ENCODE measurements around the gene SMR3A.

The SMR3A gene

GRCh38 chr4:70360460-70360859 is at the start of gene SMR3A:
Gene SMR3A, plus strand, starts transcription at chr4:70360760. Its CDS starts 1,356 bp downstream, at chr4:70362116.
- no peak for DNase-seq

GRCh38 chr4:70313736-70314135 is 46.8 kb upstream of the SMR3A start:
- DNase-seq = no peak

- no peak for DNase-seq
Observed at GRCh38 chr4:70315928-70316327, 44.6 kb upstream of the SMR3A start.

GRCh38 chr4:70326052-70326451 is 34.5 kb upstream of the SMR3A start:
- DNase-seq = no peak

GRCh38 chr4:70334681-70335080 is 25.9 kb upstream of the SMR3A start, which contains the start of gene CABS1:
Gene CABS1, plus strand, starts transcription at chr4:70334981. Its CDS starts 59 bp downstream, at chr4:70335040.
- DNase-seq = no peak

- DNase-seq = no peak
Observed at GRCh38 chr4:70336043-70336442, 24.5 kb upstream of the SMR3A start.

GRCh38 chr4:70337886-70338420 is 22.6 kb upstream of the SMR3A start:
- no peak for DNase-seq

- no peak for DNase-seq
Observed at GRCh38 chr4:70356185-70356584, 4.4 kb upstream of the SMR3A start.

- DNase-seq = no peak
Observed at GRCh38 chr4:70359115-70359661, 1.4 kb upstream of the SMR3A start.

- DNase-seq = no peak
Observed at GRCh38 chr4:70364002-70364401, 3.4 kb downstream of the SMR3A start.

- DNase-seq = no peak
Observed at GRCh38 chr4:70365479-70365878, 4.9 kb downstream of the SMR3A start.

- DNase-seq = no peak
Observed at GRCh38 chr4:70367813-70368212, 7.3 kb downstream of the SMR3A start.

GRCh38 chr4:70371987-70372386 is 11.4 kb downstream of the SMR3A start:
- DNase-seq = no peak

- no peak for DNase-seq
Observed at GRCh38 chr4:70372760-70373159, 12.2 kb downstream of the SMR3A start.

- no peak for DNase-seq
Observed at GRCh38 chr4:70380578-70380977, 20.0 kb downstream of the SMR3A start.

GRCh38 chr4:70382691-70383181 is 22.2 kb downstream of the SMR3A start, which contains the start of gene SMR3B:
Gene SMR3B, plus strand, starts transcription at chr4:70383131. Its CDS starts 1,380 bp downstream, at chr4:70384511.
- DNase-seq = no peak

GRCh38 chr4:70392057-70392776 is 31.7 kb downstream of the SMR3A start:
- no peak for DNase-seq

- DNase-seq = no peak
Observed at GRCh38 chr4:70397580-70397979, 37.0 kb downstream of the SMR3A start, which contains the start of gene OPRPN. Gene OPRPN, plus strand, starts transcription at chr4:70397940. Its CDS starts 1,346 bp downstream, at chr4:70399286.

- DNase-seq = no peak
Observed at GRCh38 chr4:70399319-70399718, 38.8 kb downstream of the SMR3A start.

GRCh38 chr4:70402762-70403161 is 42.2 kb downstream of the SMR3A start:
- no peak for DNase-seq

- DNase-seq = no peak
Observed at GRCh38 chr4:70405765-70406164, 45.2 kb downstream of the SMR3A start.
